ENCODE data around the gene FKBP1A. TPM values are rescaled to one million over a fixed set of nuclear protein-coding genes. Genes with fewer than 3 reads are reported as not detected.

The FKBP1A gene
- 93.4 TPM for total RNA-seq
- 223 TPM for polyA plus RNA-seq
- long read RNA-seq, donor 1, partial matches to known transcripts: 0 of 7 reads
- long read RNA-seq, donor 1, other reads (novel, unspliced or antisense): 0 of 7 reads
- long read RNA-seq, donor 2, transcript FKBP1A-204 (5 exons, 1,622 nt): major isoform, 237 of 299 reads
- long read RNA-seq, donor 2, transcript FKBP1A-202 (4 exons, 747 nt): minor isoform, 20 of 299 reads
- long read RNA-seq, donor 2, partial matches to known transcripts: 17 of 299 reads
- long read RNA-seq, donor 2, other reads (novel, unspliced or antisense): 13 of 299 reads
- long read RNA-seq, donor 3, transcript FKBP1A-204 (5 exons, 1,622 nt): major isoform, 191 of 227 reads
- long read RNA-seq, donor 3, transcript FKBP1A-202 (4 exons, 747 nt): minor isoform, 21 of 227 reads
- long read RNA-seq, donor 3, transcript FKBP1A-203 (4 exons, 976 nt): minor isoform, 8 of 227 reads
- long read RNA-seq, donor 3, partial matches to known transcripts: 0 of 227 reads
- long read RNA-seq, donor 3, other reads (novel, unspliced or antisense): 0 of 227 reads
- long read RNA-seq, donor 4, transcript FKBP1A-203 (4 exons, 976 nt): minor isoform, 6 of 105 reads
- long read RNA-seq, donor 4, transcript FKBP1A-202 (4 exons, 747 nt): minor isoform, 5 of 105 reads
- long read RNA-seq, donor 4, transcript FKBP1A-204 (5 exons, 1,622 nt): major isoform, 91 of 105 reads
- long read RNA-seq, donor 4, partial matches to known transcripts: 0 of 105 reads
- long read RNA-seq, donor 4, other reads (novel, unspliced or antisense): 0 of 105 reads
- long read RNA-seq, donor 5, transcript FKBP1A-204 (5 exons, 1,622 nt): major isoform, 178 of 238 reads
- long read RNA-seq, donor 5, transcript FKBP1A-202 (4 exons, 747 nt): minor isoform, 18 of 238 reads
- long read RNA-seq, donor 5, transcript FKBP1A-203 (4 exons, 976 nt): minor isoform, 13 of 238 reads
- long read RNA-seq, donor 5, partial matches to known transcripts: 15 of 238 reads
- long read RNA-seq, donor 5, other reads (novel, unspliced or antisense): 10 of 238 reads
- long read RNA-seq, donor 6, transcript FKBP1A-204 (5 exons, 1,622 nt): major isoform, 101 of 116 reads
- long read RNA-seq, donor 6, transcript FKBP1A-202 (4 exons, 747 nt): minor isoform, 5 of 116 reads
- long read RNA-seq, donor 6, partial matches to known transcripts: 0 of 116 reads
- long read RNA-seq, donor 6, other reads (novel, unspliced or antisense): 0 of 116 reads
- long read RNA-seq, donor 7, transcript FKBP1A-210 (3 exons, 562 nt): minor isoform, 6 of 144 reads
- long read RNA-seq, donor 7, transcript FKBP1A-204 (5 exons, 1,622 nt): major isoform, 113 of 144 reads
- long read RNA-seq, donor 7, transcript FKBP1A-202 (4 exons, 747 nt): minor isoform, 9 of 144 reads
- long read RNA-seq, donor 7, partial matches to known transcripts: 0 of 144 reads
- long read RNA-seq, donor 7, other reads (novel, unspliced or antisense): 11 of 144 reads
- long read RNA-seq, donor 8, transcript FKBP1A-202 (4 exons, 747 nt): minor isoform, 5 of 66 reads
- long read RNA-seq, donor 8, transcript FKBP1A-204 (5 exons, 1,622 nt): major isoform, 57 of 66 reads
- long read RNA-seq, donor 8, partial matches to known transcripts: 0 of 66 reads
- long read RNA-seq, donor 8, other reads (novel, unspliced or antisense): 0 of 66 reads
- long read RNA-seq, donor 9, transcript FKBP1A-204 (5 exons, 1,622 nt): major isoform, 84 of 100 reads
- long read RNA-seq, donor 9, transcript FKBP1A-202 (4 exons, 747 nt): minor isoform, 5 of 100 reads
- long read RNA-seq, donor 9, partial matches to known transcripts: 0 of 100 reads
- long read RNA-seq, donor 9, other reads (novel, unspliced or antisense): 8 of 100 reads
- long read RNA-seq, donor 10, transcript FKBP1A-204 (5 exons, 1,622 nt): major isoform, 91 of 129 reads
- long read RNA-seq, donor 10, transcript FKBP1A-203 (4 exons, 976 nt): minor isoform, 6 of 129 reads
- long read RNA-seq, donor 10, transcript FKBP1A-202 (4 exons, 747 nt): minor isoform, 10 of 129 reads
- long read RNA-seq, donor 10, partial matches to known transcripts: 7 of 129 reads
- long read RNA-seq, donor 10, other reads (novel, unspliced or antisense): 14 of 129 reads

DNA sequence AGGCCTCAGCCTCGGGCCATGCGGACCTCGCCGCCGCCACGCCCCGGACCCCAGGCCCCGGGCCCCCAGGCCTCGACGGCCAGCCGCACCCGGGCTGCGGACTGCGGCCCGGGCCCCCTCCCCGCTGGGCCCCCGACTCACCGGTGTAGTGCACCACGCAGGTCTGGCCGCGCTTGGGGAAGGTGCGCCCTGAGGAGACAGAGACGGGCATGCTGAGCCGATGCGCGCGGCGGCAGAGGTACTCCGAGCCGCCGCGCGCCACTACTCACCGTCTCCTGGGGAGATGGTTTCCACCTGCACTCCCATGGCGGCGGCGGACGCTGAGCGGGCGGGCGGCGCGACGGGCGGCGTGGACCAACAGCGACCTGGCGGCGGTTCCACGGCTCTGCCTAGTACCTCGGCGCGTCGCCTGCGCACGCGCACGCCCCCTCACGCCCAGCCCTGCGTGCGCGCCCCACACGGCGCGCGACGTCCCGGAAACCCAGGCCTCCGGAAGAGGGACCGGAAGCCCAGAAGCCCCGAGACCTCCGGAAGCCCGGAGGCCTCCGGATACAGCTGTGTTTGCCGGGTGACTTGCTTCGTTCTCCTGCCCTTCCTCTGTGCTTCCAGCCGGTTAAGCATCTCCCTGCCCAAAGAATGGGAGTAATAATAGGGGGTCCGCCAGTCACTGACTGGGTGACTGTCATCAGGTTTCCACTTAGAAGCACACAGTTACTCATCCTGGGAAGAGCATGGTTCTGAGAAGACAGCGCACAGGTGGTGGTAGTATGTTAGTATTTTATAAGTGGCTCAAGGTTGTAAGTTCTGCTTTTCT is at the start of gene FKBP1A:
Gene FKBP1A, minus strand, starts transcription at position 362 of the 814 bp plus-strand sequence. Its CDS starts 56 bp downstream, at position 306.
- Histone ChIP-seq H3K36me3 (ENCODE audit: control insufficient read depth in 2 of 2, insufficient read depth in 2 of 2, low read length in 1 of 2) (peaks cover 0 to 3% of the 10 kb centered on the region in 2 donors), H3K27ac (ENCODE audit: low read depth in 1 of 2, low read length in 1 of 2) (peak within 1 kb of the TSS; percentile 83 to 85), H3K27me3 (ENCODE audit: control insufficient read depth in 2 of 2, insufficient read depth in 1 of 2, low read length in 1 of 2) (peaks cover 0 to 2% of the 10 kb centered on the region in 2 donors), H3K4me3 (ENCODE audit: low read length in 2 of 2) (peak within 1 kb of the TSS; percentile 85 to 91), H3K4me1 (ENCODE audit: control insufficient read depth in 2 of 2, insufficient read depth in 2 of 2, low read length in 2 of 2) (peaks cover 35 to 50% of the 10 kb centered on the region in 2 donors), H3K9me3 (ENCODE audit: control insufficient read depth in 2 of 2, insufficient read depth in 1 of 2, low read length in 1 of 2) (no peaks in the 10 kb centered on the region)
- under 1% methylated on average over 79 of the region's 79 CpGs for WGBS
- peak; percentile 83 to 99 (median 92) for DNase-seq (ENCODE audit: low read depth in 6 of 9, low spot score in 9 of 9)

DNA sequence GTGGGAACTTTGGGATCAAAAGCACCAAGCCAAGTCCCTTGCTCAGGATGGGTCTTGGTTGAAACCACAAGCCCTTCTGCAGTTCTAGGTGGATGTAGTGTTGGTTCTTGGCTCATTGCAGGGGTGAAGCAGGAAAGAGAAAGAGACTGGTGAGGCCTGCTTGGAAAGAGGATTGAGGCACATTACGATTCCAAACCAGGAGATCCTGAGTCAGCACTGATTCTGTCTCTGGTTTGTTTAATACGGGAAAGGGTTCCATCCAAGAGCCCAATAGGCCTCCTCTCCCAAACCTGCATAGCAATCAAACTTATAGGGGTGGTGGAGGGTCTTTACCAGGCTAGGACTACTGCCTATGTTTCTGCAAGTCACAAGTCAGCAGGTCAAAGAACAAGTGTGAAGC is 49.5 kb upstream of the FKBP1A start:
- H3K36me3 ChIP-seq (ENCODE audit: control insufficient read depth in 2 of 2, insufficient read depth in 2 of 2, low read length in 1 of 2): peaks cover 57% of the 10 kb centered on the region in 2 donors
- peaks cover 4 to 10% of the 10 kb centered on the region in 2 donors for H3K4me1 ChIP-seq (ENCODE audit: control insufficient read depth in 2 of 2, insufficient read depth in 2 of 2, low read length in 2 of 2)
- H3K27me3 ChIP-seq (ENCODE audit: control insufficient read depth in 2 of 2, insufficient read depth in 1 of 2, low read length in 1 of 2): no peaks in the 10 kb centered on the region
- no peak for DNase-seq (ENCODE audit: low read depth in 6 of 9, low spot score in 9 of 9)
- H3K9me3 ChIP-seq (ENCODE audit: control insufficient read depth in 2 of 2, insufficient read depth in 1 of 2, low read length in 1 of 2): no peaks in the 10 kb centered on the region
- H3K27ac ChIP-seq (ENCODE audit: low read depth in 1 of 2, low read length in 1 of 2): no peak overlapping the region
- no peak overlapping the region for H3K4me3 ChIP-seq (ENCODE audit: low read length in 2 of 2)
- WGBS: 98% methylated on average over 2 of the region's 2 CpGs

DNA sequence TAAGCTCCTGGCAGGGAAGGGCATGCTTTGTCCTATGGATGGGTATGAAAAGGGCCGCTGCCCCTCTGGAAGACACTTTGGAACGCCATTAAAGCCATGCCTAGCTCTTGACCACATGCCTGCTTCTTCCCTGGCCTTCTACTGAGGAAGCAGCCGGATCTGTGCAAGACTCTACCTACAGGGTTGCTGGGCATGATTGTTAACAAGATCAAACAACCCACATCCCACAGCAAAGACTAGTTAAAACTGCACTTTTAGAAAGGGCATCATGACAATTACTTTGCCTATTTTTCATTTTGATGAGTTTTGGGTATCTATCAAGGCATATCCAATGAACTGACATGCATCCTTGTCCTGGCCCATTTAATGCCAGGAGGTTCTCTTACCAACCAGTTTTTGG is 48.3 kb upstream of the FKBP1A start:
- no peaks in the 10 kb centered on the region for H3K9me3 ChIP-seq (ENCODE audit: control insufficient read depth in 2 of 2, insufficient read depth in 1 of 2, low read length in 1 of 2)
- WGBS: 58% methylated on average over 3 of the region's 3 CpGs
- DNase-seq (ENCODE audit: low read depth in 6 of 9, low spot score in 9 of 9): peak in 2 of 9 donors; percentile 21 to 53
- no peak overlapping the region for H3K27ac ChIP-seq (ENCODE audit: low read depth in 1 of 2, low read length in 1 of 2)
- H3K27me3 ChIP-seq (ENCODE audit: control insufficient read depth in 2 of 2, insufficient read depth in 1 of 2, low read length in 1 of 2): no peaks in the 10 kb centered on the region
- peaks cover 4 to 10% of the 10 kb centered on the region in 2 donors for H3K4me1 ChIP-seq (ENCODE audit: control insufficient read depth in 2 of 2, insufficient read depth in 2 of 2, low read length in 2 of 2)
- H3K36me3 ChIP-seq (ENCODE audit: control insufficient read depth in 2 of 2, insufficient read depth in 2 of 2, low read length in 1 of 2): peaks cover 45 to 47% of the 10 kb centered on the region in 2 donors
- H3K4me3 ChIP-seq (ENCODE audit: low read length in 2 of 2): no peak overlapping the region

DNA sequence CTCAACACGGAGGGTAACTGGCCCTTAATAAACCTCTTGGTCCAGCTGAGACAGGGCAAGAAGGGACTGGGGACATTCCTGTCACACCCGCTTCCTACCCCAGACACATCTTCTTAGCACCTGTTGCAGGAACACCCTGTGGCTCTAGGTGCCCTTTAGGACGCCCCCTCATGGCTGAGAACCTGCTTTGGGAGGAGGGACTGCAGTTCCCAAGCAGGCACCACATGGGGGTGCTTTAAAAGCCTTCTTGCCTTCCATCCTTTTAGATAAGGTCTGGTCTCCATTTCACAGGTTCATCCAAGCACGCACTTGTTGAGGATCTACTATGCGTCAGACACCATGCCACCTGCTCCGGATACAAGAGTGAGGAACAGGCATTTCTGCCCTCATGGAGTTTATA is 47.2 kb upstream of the FKBP1A start:
- no peaks in the 10 kb centered on the region for H3K9me3 ChIP-seq (ENCODE audit: control insufficient read depth in 2 of 2, insufficient read depth in 1 of 2, low read length in 1 of 2)
- peaks cover 9 to 15% of the 10 kb centered on the region in 2 donors for H3K4me1 ChIP-seq (ENCODE audit: control insufficient read depth in 2 of 2, insufficient read depth in 2 of 2, low read length in 2 of 2)
- peaks cover 34 to 36% of the 10 kb centered on the region in 2 donors for H3K36me3 ChIP-seq (ENCODE audit: control insufficient read depth in 2 of 2, insufficient read depth in 2 of 2, low read length in 1 of 2)
- no peak overlapping the region for H3K4me3 ChIP-seq (ENCODE audit: low read length in 2 of 2)
- H3K27ac ChIP-seq (ENCODE audit: low read depth in 1 of 2, low read length in 1 of 2): no peak overlapping the region
- 83% methylated on average over 6 of the region's 6 CpGs for WGBS
- no peaks in the 10 kb centered on the region for H3K27me3 ChIP-seq (ENCODE audit: control insufficient read depth in 2 of 2, insufficient read depth in 1 of 2, low read length in 1 of 2)
- peak in 2 of 9 donors; percentile 16 to 31 for DNase-seq (ENCODE audit: low read depth in 6 of 9, low spot score in 9 of 9)

DNA sequence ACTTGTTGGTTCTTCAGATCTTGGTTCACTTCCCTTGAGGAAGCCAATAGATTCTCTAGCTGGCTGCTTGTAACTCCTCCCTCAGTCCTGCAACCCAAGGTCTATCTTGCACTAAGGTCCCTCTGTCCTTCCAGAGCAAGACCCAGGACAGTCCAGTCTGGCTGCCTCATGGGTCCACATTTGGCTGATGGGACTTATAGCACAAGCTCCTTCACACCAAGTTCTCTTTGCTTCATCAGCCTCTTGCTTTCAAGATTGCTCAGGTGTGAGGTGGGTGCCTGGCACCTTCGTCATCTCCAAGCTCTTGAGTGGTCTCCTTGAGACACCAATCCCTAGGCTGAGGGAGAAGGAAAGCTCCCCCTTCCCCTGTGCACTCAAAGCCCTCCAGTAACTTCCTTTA is 45.5 kb upstream of the FKBP1A start:
- Histone ChIP-seq H3K36me3 (ENCODE audit: control insufficient read depth in 2 of 2, insufficient read depth in 2 of 2, low read length in 1 of 2) (peaks cover 19% of the 10 kb centered on the region in 2 donors), H3K9me3 (ENCODE audit: control insufficient read depth in 2 of 2, insufficient read depth in 1 of 2, low read length in 1 of 2) (peaks cover 0 to 5% of the 10 kb centered on the region in 2 donors), H3K4me3 (ENCODE audit: low read length in 2 of 2) (no peak overlapping the region), H3K27ac (ENCODE audit: low read depth in 1 of 2, low read length in 1 of 2) (no peak overlapping the region), H3K4me1 (ENCODE audit: control insufficient read depth in 2 of 2, insufficient read depth in 2 of 2, low read length in 2 of 2) (peaks cover 14 to 23% of the 10 kb centered on the region in 2 donors), H3K27me3 (ENCODE audit: control insufficient read depth in 2 of 2, insufficient read depth in 1 of 2, low read length in 1 of 2) (no peaks in the 10 kb centered on the region)
- DNase-seq (ENCODE audit: low read depth in 6 of 9, low spot score in 9 of 9): no peak
- 60% methylated on average over 1 of the region's 1 CpG for WGBS

DNA sequence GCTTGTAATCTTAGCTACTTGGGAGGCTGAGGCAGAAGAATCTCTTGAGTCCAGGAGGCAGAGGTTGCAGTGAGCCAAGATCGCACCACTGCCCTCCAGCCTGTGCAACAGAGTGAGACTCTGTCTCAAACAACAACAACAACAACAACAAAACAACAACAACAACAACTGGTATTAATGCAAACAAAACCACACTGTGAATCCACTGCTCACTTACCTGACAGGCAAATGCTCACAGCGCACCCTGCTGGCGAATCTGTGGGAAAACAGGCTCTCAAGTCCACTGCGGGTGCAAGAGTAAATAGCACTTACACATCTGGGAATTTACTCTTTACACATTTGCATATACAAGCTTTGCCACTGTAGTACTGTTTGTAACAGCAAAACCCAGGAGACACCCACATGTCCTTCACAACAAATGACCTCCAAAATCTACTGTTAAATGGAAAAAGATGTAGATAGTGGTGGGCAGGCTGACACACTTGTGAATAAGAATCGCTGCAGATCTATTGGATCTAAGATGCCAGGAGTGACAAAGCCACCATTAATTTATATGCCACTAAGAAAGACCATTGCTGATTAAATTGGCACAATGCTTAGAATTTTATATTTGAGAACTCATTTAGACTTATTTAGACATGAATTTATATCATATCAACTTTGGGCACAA is 44.5 kb upstream of the FKBP1A start:
- Histone ChIP-seq H3K27me3 (ENCODE audit: control insufficient read depth in 2 of 2, insufficient read depth in 1 of 2, low read length in 1 of 2) (no peaks in the 10 kb centered on the region), H3K9me3 (ENCODE audit: control insufficient read depth in 2 of 2, insufficient read depth in 1 of 2, low read length in 1 of 2) (peaks cover 0 to 5% of the 10 kb centered on the region in 2 donors), H3K4me3 (ENCODE audit: low read length in 2 of 2) (no peak overlapping the region), H3K27ac (ENCODE audit: low read depth in 1 of 2, low read length in 1 of 2) (no peak overlapping the region), H3K4me1 (ENCODE audit: control insufficient read depth in 2 of 2, insufficient read depth in 2 of 2, low read length in 2 of 2) (peaks cover 14 to 23% of the 10 kb centered on the region in 2 donors), H3K36me3 (ENCODE audit: control insufficient read depth in 2 of 2, insufficient read depth in 2 of 2, low read length in 1 of 2) (peaks cover 10% of the 10 kb centered on the region in 2 donors)
- peak; percentile 39 to 87 (median 70) for DNase-seq (ENCODE audit: low read depth in 6 of 9, low spot score in 9 of 9)
- WGBS: 34% methylated on average over 5 of the region's 5 CpGs

DNA sequence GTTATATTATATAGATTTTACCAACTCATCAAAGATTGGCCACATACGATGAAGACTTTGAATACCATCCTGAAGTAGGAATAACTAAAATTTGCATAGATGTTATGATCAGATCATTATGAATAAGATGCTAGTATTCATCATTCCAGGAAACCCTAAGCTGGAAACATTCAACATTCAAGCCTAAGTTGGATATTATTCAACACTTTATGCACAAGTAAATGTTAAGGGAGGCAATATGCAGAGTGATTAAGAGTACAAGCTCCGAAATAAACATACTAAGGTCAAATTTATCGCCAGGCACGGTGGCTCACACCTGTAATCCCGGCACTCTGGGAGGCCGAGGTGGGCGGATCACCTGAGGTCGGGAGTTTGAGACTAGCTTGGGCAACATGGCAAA is 43.4 kb upstream of the FKBP1A start:
- DNase-seq (ENCODE audit: low read depth in 6 of 9, low spot score in 9 of 9): no peak
- Histone ChIP-seq H3K4me1 (ENCODE audit: control insufficient read depth in 2 of 2, insufficient read depth in 2 of 2, low read length in 2 of 2) (peaks cover 10 to 17% of the 10 kb centered on the region in 2 donors), H3K9me3 (ENCODE audit: control insufficient read depth in 2 of 2, insufficient read depth in 1 of 2, low read length in 1 of 2) (peaks cover 0 to 5% of the 10 kb centered on the region in 2 donors), H3K36me3 (ENCODE audit: control insufficient read depth in 2 of 2, insufficient read depth in 2 of 2, low read length in 1 of 2) (peaks cover 0 to under 1% of the 10 kb centered on the region in 2 donors), H3K4me3 (ENCODE audit: low read length in 2 of 2) (no peak overlapping the region), H3K27ac (ENCODE audit: low read depth in 1 of 2, low read length in 1 of 2) (no peak overlapping the region), H3K27me3 (ENCODE audit: control insufficient read depth in 2 of 2, insufficient read depth in 1 of 2, low read length in 1 of 2) (no peaks in the 10 kb centered on the region)
- 97% methylated on average over 8 of the region's 8 CpGs for WGBS
